ENCODE data around the gene TMEM181.

The TMEM181 gene

DNA sequence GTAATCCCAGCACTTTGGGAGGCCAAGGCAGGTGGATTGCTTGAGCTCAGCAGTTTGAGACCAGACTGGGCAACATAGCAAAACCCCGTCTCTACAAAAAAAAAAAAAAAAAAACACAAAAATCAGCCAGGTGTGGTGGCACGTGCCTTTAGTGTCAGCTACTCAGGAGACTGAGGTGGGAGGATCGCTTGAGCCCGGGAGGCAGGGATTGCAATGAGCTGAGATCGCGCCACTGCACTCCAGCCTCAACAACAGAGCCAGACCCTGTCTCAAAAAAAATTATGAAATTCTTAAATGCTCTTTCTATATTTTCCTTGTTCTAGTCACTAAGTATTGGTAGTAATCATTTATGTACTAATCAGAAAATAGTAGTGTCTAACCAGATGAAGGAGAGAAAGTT is 120.6 kb downstream of the TMEM181 start:
- DNase-seq (ENCODE audit: extremely low read depth in 1 of 2, low read depth in 1 of 2) = no peak

- DNase-seq (ENCODE audit: extremely low read depth in 1 of 2, low read depth in 1 of 2) = no peak
These were observed 124.4 kb downstream of the TMEM181 start for GRCh38 chr6:158684311-158684710.

DNA sequence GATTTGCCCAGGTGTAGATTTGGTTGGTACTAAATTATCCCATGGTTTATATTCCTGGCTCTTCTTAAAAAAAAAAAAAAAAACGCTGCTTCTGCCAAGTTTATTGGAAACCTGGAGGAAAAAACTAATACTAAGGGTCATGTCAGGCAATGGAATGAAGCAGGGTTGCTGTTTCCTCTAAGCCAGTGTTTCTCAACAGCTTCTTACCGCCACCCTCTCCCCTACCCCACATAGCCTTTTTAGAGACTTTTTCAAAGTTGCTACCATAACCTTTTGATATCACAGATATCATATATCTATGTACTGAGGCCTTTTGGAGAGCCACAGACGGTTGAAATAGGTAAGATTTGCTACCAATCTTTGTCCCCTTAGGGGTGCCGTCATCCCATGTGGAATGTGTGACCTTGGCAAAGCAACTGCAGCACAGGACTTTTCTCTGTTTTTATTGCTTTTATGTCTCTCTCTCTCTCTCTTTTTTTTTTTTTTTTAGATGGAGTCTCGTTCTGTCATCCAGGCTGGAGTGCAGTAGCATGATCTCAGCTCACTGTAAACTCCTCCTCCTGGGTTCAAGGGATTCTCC is 124.9 kb downstream of the TMEM181 start:
- DNase-seq (ENCODE audit: extremely low read depth in 1 of 2, low read depth in 1 of 2) = no peak
